HPDE6-E6E7 (cell line): ENCODE results near the gene RETREG2.

Experiments
- DNase-seq: peaks from one replicate; pipeline ENCODE4 v3.0.0; 2011; ENCODE audit warnings: missing footprints; ENCODE audit errors: extremely low spot score

The RETREG2 gene

GRCh38 chr2:219177552-219178376 is at the start of gene RETREG2:
Gene RETREG2, plus strand, starts transcription at chr2:219178275. Its CDS starts 78 bp downstream, at chr2:219178353.
- DNase-seq, result peak; percentile 96

- no peak for DNase-seq
Measured at GRCh38 chr2:219128396-219128795, 49.7 kb upstream of the RETREG2 start.

GRCh38 chr2:219129589-219129988 is 48.5 kb upstream of the RETREG2 start:
- no peak for DNase-seq

GRCh38 chr2:219131327-219131726 is 46.7 kb upstream of the RETREG2 start:
- no peak for DNase-seq

GRCh38 chr2:219131744-219132143 is 46.3 kb upstream of the RETREG2 start:
- no peak for DNase-seq

- DNase-seq, result no peak
Measured at GRCh38 chr2:219133976-219134375, 44.1 kb upstream of the RETREG2 start.

GRCh38 chr2:219140722-219141121 is 37.4 kb upstream of the RETREG2 start:
- DNase-seq, result no peak

GRCh38 chr2:219142329-219142728 is 35.7 kb upstream of the RETREG2 start:
- peak; percentile 28 for DNase-seq

- DNase-seq, result no peak
Measured at GRCh38 chr2:219149667-219150066, 28.4 kb upstream of the RETREG2 start.

GRCh38 chr2:219155054-219155644 is 22.9 kb upstream of the RETREG2 start:
- peak; percentile 56 for DNase-seq

GRCh38 chr2:219157396-219157795 is 20.7 kb upstream of the RETREG2 start:
- no peak for DNase-seq

- no peak for DNase-seq
Measured at GRCh38 chr2:219158025-219158424, 20.1 kb upstream of the RETREG2 start.

GRCh38 chr2:219158586-219158985 is 19.5 kb upstream of the RETREG2 start:
- DNase-seq, result no peak

- DNase-seq, result no peak
Measured at GRCh38 chr2:219159771-219160185, 18.3 kb upstream of the RETREG2 start.

- peak; percentile 95 for DNase-seq
Measured at GRCh38 chr2:219160186-219161017, 17.7 kb upstream of the RETREG2 start, which contains the start of gene NHEJ1. Gene NHEJ1, minus strand, starts transcription at chr2:219160815. Its CDS starts 2,453 bp downstream, at chr2:219158362.

GRCh38 chr2:219161097-219161496 is 17.0 kb upstream of the RETREG2 start:
- no peak for DNase-seq

- no peak for DNase-seq
Measured at GRCh38 chr2:219163156-219163555, 14.9 kb upstream of the RETREG2 start.

- no peak for DNase-seq
Measured at GRCh38 chr2:219165058-219165911, 12.8 kb upstream of the RETREG2 start.

- no peak for DNase-seq
Measured at GRCh38 chr2:219167997-219168396, 10.1 kb upstream of the RETREG2 start.

- no peak for DNase-seq
Measured at GRCh38 chr2:219168526-219168925, 9.5 kb upstream of the RETREG2 start.

- DNase-seq, result no peak
Measured at GRCh38 chr2:219168932-219169331, 9.1 kb upstream of the RETREG2 start.
